GM13976 (cell line): ENCODE measurements around the gene NFIC.
A peak's percentile ranks its signal among the peaks of the same experiment; 100 is the strongest.

Experiments used
- DNase-seq: peaks from one replicate; pipeline ENCODE4 v3.0.0; 2012; ENCODE audit warnings: low spot score
- in situ Hi-C: fragments of 300-500 bp; cut with MboI; formaldehyde crosslinking; loops from one replicate; pipeline ENCODE4 v1.12.0; 2022; ENCODE audit warnings: low sequenced_read_pairs, mixed read lengths, inconsistent platforms; ENCODE audit not compliant: unreplicated experiment
- TF ChIP-seq, protein P1 (sequence below): IDR thresholded peaks from 2 replicates; pipeline ENCODE4 v1.5.1; 2012; ENCODE audit warnings: borderline replicate concordance, mild to moderate bottlenecking; ENCODE audit not compliant: insufficient read depth; ENCODE audit errors: extremely low read depth, missing control alignments, control extremely low read depth

Gene NFIC

DNA sequence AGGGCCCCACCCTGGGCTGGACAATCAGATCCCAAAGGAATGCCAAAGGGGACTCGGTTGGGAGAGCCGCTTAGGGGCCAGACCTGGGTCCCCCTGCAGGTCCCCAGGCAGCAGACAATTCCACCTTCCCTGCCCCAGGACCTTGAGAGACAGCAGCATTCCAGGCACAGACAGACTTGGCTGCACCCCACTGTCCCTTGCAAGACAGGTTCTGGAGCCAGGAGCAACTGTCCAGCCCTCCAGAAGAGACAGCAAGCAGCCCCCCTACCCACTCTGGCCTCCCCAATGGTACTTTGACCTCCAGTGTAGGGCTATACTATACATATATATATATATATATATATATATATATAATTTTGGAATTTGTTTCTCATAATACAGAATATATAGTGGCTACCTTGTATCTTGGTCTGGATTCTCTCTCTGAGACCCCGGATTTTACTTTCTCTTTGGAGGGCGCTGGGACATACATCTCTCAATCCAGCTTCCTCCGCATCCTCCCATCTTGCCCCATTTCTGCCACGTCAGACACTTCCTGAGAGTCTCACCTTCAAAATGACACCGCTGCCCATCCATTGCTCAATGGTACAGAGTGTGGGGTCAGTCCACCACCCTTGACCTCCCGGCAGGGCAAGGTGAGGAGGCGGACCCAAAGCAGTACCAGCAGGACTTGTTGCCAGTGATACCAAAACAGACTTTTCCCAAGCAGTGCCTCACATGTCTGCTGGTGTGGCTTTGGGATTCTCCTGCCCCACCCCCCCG is 101.2 kb downstream of the NFIC start:
- no peak for DNase-seq
- TF ChIP-seq, protein P1, sequence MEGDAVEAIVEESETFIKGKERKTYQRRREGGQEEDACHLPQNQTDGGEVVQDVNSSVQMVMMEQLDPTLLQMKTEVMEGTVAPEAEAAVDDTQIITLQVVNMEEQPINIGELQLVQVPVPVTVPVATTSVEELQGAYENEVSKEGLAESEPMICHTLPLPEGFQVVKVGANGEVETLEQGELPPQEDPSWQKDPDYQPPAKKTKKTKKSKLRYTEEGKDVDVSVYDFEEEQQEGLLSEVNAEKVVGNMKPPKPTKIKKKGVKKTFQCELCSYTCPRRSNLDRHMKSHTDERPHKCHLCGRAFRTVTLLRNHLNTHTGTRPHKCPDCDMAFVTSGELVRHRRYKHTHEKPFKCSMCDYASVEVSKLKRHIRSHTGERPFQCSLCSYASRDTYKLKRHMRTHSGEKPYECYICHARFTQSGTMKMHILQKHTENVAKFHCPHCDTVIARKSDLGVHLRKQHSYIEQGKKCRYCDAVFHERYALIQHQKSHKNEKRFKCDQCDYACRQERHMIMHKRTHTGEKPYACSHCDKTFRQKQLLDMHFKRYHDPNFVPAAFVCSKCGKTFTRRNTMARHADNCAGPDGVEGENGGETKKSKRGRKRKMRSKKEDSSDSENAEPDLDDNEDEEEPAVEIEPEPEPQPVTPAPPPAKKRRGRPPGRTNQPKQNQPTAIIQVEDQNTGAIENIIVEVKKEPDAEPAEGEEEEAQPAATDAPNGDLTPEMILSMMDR: no peak

DNA sequence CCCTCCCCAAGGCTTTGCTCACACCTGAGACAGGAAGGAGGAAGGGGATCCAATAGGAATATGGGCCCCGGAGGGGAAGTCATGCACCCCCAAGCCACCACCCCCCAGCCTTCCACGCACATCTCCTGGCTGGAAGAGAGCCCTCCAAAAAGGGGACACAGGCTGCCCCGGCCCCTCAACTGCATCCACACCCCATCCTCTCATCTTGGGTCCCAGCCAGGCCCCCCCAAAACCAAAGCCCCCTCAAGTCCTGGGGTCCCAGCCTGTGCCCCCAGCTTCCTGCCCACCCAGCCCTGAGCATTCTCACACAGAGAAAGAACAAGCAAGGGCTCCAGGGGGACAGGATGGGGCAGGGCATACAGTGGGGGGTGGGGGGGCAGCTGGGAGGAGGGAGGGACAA is 101.8 kb downstream of the NFIC start:
- in situ Hi-C loops: no loop called here
- no peak for DNase-seq
- TF ChIP-seq, protein P1: no peak

More for the DNA sequence above, 101.2 kb downstream of the NFIC start:
- in situ Hi-C loops: no loop called here

DNA sequence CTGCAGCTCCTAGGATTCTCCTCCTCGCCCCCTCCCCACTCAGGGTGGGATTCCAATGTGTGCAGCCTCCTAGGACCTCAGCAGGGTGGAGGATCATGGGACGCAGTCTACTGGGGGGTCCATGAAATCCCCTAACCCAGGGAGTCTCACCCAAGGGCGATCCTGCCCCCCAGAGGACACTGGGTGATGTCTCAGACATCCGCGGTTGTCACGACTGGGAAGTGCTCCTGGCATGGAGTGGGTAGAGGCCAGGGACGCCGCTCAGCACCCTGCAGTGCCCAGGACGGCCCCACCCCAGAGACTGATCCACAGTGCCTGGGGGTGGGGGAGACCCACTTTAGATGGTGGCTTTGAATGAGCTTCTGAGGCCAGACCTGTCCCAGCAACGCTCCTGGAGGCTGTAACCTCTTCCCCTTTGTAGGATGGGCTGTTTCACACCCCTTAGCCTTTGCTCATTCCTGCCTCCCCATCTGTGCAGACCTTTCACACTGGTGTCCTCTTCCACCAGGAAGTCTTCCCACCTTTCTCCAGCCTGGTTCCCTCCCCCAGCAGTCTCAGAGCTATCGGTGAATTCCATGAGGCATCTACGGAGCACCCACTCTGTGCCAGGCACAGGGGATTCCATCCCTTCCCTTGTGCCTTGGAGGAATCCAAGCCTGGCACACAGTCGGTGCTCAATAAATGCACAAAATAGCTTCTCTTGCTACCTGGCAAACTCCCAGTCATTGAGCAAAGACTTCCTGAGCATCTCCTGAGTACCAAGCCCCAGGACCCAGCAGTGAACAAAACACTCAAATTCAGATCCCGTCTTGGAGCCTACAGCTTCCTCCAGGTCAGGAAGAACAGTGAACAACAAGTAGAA is 103.5 kb downstream of the NFIC start:
- TF ChIP-seq, protein P1: no peak
- in situ Hi-C loops: loop anchor here (10.0 kb wide), 1 partner anchor 145 kb away; no protein-coding TSS in a partner anchor
- no peak for DNase-seq

DNA sequence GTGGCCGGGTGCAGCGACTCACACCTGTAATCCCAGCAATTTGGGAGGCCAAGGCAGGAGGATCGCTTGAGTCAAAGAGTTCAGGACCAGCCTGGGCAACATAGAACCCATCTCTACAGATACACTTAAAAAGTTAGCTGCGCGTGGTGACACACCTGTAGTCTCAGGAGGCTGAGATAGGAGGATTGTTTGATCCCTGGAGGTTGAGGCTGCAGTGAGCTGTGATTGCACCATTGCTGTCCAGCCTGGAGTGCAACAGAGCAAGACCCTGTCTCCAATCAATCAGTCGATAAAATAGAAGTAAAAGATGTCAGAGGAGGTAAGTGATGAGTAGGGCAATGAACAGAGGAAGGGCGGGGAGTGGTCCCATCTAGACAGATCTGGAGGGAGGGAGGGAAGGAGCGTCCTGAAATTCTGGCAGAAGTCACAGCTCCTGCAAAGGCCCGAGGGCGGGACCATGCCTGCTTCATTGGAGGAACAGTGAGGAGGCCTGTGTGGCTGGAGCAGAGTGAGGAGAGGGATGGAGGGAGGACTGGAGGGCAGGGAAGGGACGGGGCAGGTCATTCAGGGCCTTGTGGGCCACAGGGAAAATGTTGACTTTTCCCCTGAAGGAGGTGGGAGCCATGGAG is 104.2 kb downstream of the NFIC start:
- in situ Hi-C loops: loop anchor here (10.0 kb wide), 1 partner anchor 146 kb away; no protein-coding TSS in a partner anchor
- no peak for DNase-seq
- TF ChIP-seq, protein P1: no peak

DNA sequence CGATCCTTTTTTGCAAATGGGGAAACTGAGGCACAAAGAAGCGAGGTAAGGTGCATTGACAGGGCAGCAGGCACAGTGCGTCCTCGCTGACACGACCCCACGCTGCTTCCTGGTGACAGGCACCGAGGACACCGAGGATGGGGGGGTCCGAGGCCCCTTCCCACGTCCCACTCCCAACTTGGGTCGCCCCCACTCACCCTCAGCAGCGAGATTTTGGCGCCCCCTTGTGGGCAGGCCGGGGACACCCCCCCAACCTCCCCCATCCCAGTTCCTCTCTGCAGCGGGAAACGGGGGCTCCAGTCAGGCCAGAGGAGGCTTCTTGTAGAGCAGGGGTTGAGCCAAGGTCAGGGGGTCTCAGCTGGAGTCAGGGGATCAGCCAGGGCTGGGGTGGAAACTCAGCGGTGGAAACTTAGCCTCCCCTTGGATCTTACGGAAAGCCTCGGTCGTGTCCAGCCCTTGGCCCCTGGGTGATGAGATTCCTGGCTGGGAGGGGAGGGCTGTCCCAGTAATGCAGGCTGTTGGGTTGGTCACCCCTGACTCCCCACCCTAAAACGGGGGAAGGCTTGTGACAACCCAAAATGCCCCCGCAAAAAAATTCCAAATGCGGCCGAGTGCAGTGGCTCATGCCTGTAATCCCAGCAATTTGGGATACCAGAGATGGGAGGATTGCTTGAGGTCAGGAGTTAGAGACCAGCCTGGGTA is 105.7 kb downstream of the NFIC start:
- in situ Hi-C loops: loop anchor here (10.0 kb wide), 1 partner anchor 147 kb away; no protein-coding TSS in a partner anchor
- DNase-seq: peak; percentile 75
- TF ChIP-seq, protein P1: peak; percentile 54
